GM12864 (cell line): Measurements from ENCODE around the gene SLC29A1.

Experiments
- DNase-seq: peaks from one replicate; pipeline ENCODE4 v3.0.0-alpha.2; 2011; ENCODE audit warnings: low read depth
- H3K4me3 ChIP-seq: 2 replicates; pipeline ENCODE4 v1.5.1; 2011; ENCODE audit warnings: mild to moderate bottlenecking, low read depth, low read length, control low read depth
- CTCF ChIP-seq: IDR thresholded peaks from 2 replicates; pipeline ENCODE4 v1.5.1; 2011; ENCODE audit warnings: low read depth, mild to moderate bottlenecking, moderate library complexity, low read length, control low read depth, inconsistent platforms; ENCODE audit errors: missing control alignments

Gene SLC29A1

GRCh38 chr6:44223319-44224028 is at the start of gene SLC29A1:
SLC29A1 (plus strand) TSS chr6:44223595; CDS start chr6:44227314, 3,719 bp downstream.
- peak; percentile 37 for TF ChIP-seq CTCF
- peak within 1 kb of the TSS; percentile 78 for H3K4me3 ChIP-seq
- no peak for DNase-seq

- no peak for TF ChIP-seq CTCF
- no peak for DNase-seq
- H3K4me3 ChIP-seq = no peak overlapping the region
These were observed 47.1 kb upstream of the SLC29A1 start for GRCh38 chr6:44176130-44176761.

GRCh38 chr6:44176762-44177509 is 46.5 kb upstream of the SLC29A1 start:
- H3K4me3 ChIP-seq = peak overlapping the region; percentile 10
- TF ChIP-seq CTCF = no peak
- peak; percentile 33 for DNase-seq

- TF ChIP-seq CTCF = no peak
- DNase-seq = no peak
- H3K4me3 ChIP-seq = no peak overlapping the region
These were observed 45.5 kb upstream of the SLC29A1 start for GRCh38 chr6:44177691-44178423.

- no peak overlapping the region for H3K4me3 ChIP-seq
- DNase-seq = no peak
- no peak for TF ChIP-seq CTCF
These were observed 44.8 kb upstream of the SLC29A1 start for GRCh38 chr6:44178424-44179071.

GRCh38 chr6:44179072-44179536 is 44.3 kb upstream of the SLC29A1 start:
- DNase-seq = no peak
- no peak overlapping the region for H3K4me3 ChIP-seq
- TF ChIP-seq CTCF = no peak
